Measurements from ENCODE around the gene IL1A.
"Not testable (repeated sequence)": the region's sequence is repeated elsewhere in the genome, so short reads cannot be mapped to it uniquely, and the experiment has no call there.

The IL1A gene, protein sequence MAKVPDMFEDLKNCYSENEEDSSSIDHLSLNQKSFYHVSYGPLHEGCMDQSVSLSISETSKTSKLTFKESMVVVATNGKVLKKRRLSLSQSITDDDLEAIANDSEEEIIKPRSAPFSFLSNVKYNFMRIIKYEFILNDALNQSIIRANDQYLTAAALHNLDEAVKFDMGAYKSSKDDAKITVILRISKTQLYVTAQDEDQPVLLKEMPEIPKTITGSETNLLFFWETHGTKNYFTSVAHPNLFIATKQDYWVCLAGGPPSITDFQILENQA

GRCh38 chr2:112784199-112785189 is at the start of gene IL1A:
Gene IL1A (minus strand): TSS chr2:112784493. CDS start chr2:112783770, 723 bp downstream.
- no peak for DNase-seq

DNA sequence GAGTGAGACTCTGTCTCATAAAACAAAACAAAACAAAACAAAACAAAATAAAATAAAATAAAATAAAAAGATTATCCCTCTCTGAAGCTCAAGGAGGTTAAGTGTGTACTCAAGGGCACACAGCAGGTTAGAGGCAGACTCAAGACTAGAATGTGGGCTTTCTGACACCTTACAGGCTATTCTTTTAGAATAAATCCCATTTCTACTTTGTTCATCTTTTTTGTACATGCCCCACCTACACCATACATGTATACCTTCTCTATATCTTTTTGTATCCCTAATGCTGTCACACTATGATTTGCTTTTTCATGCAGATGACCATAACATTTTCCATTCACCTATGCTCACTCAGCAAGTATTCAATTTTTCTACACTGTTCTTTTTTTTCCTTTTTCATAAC is 49.7 kb upstream of the IL1A start:
- no peak for DNase-seq

- DNase-seq = not testable (repeated sequence)
Observed at GRCh38 chr2:112833639-112833931, 49.3 kb upstream of the IL1A start.

GRCh38 chr2:112832841-112833638 is 48.7 kb upstream of the IL1A start:
- DNase-seq = no peak

DNA sequence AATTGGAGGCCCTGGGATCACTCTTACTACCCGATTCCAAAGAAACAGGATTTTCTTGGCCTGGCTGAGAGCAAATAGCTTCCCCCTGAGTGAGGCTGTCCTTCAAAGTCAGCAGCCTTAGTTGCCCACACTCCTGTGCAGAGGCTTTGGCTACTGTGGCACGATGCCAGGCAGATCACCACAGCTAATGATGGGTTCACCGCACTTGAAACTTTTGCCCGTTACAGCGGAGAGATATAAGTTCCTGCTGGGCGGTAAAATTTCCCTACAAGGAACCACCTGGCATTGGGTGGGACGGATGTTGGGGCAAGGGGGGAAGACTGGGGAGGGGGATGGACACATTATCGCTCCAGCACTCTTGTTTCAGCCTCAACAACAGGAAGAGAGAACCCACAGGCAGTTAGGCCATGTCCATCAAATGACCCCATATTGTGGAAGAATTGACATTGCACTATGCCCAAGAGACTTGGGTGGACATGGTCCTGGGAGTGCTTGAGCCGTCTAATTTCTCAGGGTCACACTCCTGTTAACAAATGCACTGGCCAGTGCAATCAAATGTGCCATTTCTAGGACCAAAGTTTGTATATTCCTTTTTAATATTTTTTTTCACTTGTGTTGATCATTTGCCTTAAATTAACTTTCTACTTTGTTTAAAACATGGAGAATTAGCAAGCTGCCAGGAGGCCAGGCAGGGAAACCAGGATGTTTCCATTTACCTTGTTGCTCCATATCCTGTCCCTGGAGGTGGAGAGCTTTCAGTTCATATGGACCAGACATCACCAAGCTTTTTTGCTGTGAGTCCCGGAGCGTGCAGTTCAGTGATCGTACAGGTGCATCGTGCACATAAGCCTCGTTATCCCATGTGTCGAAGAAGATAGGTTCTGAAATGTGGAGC is 47.9 kb upstream of the IL1A start:
- DNase-seq = no peak

- DNase-seq = no peak
Observed at GRCh38 chr2:112831513-112831845, 47.2 kb upstream of the IL1A start.

GRCh38 chr2:112830682-112831512 is 46.6 kb upstream of the IL1A start:
- DNase-seq = no peak

- DNase-seq = no peak
Observed at GRCh38 chr2:112829961-112830681, 45.8 kb upstream of the IL1A start.

DNA sequence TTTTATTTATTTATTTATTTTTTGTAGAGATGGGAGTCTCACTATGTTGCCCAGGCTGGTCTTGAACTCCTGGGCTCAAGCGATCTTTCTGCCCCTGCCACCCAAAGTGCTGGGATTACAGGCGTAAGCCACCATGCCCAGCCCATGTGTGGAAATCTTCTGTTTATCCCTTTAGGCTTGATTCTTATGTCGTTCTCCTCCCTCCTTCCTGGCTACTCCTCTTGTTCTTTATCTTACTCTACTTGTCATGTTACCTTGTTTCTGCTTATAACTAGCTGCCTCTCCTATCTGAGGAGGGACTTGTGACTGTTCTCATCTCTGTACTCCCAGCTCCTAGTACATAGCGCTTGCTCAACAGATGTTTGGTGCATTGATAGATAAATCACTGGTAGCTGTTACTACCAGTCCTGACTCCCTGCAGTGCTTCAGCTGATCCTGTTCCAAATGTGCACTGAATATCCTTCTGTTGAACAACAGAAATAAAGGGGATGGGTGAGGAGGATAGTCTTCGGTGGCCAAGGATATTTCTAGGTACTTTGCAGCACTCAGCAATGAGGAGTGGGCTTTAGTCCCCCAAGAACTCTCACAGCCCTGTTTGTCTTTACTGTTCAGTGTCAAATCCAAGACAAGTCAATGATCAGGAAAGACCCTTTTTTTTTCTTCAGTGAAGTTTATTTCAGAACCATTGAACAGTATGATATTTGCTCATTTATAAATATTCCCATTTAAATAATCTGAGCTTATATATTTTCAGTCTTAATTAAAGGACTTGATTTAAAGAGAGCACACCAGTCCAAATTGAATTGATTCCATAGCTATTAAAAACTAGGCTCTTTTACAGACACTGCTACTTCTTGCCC is 45.0 kb upstream of the IL1A start:
- DNase-seq = no peak

DNA sequence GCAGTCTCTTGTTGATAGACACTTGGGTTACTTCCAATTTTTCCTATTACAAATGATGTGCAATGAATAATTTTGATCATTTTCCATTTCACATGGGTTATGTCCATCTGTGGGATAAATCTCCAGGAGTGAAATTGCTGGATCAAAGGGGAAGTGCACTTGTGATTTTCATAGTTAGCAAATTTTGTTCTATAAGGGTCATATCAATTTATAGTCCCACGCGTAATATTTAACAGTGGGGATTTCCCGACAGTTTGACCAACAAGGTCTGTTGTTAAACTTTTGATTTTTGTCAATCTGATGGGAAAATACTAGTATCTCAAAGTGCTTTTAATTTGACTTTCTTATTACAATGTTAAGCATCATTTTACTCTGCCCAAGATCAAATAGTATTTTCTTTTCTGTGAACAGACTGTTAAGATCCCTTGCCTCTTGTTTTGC is 44.0 kb upstream of the IL1A start:
- DNase-seq = no peak

DNA sequence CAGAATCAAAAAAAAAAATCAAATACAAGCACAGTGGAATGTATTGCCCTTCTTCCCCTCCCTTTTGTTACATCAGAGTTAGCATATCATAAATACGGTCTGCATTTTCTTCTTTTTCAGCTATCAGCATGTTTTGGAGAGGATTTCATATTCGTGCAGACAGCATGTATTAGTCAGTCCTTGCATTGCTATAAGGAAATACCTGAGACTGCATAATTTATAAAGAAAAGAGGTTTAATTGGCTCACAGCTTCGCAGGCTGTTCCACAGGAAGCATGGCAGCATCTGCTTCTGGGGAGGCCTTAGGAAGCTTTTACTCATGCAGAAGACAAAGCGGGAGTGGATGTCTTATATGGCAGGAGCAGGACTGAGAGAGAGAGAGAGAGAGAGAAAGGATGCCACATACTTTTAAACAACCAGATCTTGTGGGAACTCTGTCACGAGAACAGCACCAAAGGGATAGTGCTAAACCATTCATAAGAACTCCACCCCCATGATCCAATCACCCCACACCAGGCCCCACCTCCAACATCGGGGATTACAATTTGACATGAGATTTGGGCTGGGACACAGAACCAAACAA is 43.4 kb upstream of the IL1A start:
- no peak for DNase-seq

DNA sequence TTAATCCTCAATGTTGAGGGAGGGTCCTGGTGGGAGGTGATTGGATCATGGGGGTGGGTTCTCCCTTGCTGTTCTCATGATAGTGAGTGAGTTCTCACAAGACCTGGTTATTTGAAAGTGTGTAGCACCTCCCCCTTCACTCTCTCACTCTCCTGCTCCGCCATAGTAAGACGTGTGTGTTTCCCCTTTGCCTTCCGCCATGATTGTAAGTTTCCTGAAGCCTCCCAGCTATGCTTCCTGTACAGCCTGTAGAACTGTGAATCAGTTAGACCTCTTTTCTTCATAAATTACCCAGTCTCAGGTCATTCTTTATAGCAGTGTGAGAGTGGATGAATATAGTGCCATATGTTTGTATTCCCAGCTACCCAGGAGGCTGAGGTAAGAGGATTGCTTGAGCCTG is 42.7 kb upstream of the IL1A start:
- DNase-seq = no peak

GRCh38 chr2:112825706-112826105 is 41.4 kb upstream of the IL1A start:
- DNase-seq = no peak

DNA sequence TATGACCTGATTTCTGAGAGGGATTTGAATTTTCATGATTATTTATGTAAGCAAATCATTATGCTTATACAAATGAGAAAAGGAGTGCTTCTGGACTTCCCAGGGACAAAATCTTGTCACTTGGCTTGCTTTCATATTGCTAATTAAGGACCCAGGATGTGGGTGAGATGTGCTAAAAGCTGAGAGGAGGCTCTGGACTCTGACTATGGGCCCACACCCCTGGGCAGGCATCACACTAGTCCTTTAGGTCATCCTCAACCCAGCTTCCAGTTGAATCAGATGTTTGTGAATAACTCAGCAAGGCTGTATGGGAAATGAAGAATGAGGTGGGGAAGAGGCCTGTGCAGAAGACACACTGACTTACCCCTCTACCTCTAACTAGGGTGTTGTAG is 40.4 kb upstream of the IL1A start:
- DNase-seq = no peak

- DNase-seq = no peak
Observed at GRCh38 chr2:112821682-112822081, 37.4 kb upstream of the IL1A start.

DNA sequence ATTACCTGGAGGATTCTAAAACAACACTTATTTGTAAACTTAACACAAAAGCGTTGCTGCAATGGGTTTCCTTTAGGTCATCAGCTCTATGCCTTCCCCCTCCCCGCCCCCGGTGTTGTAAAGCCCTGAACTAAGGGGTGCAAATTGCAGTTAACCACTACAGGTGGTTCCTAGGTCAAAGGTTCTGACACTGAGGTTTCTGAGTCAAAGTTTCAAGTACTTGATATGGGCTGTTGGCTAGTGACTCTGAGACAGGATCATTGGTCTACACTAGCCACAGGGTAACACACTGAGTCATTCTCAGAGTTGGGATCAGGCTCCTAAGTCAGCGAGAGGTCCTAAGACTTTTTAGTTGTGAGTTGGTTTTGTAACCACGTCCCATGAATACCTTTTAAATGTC is 36.8 kb upstream of the IL1A start:
- DNase-seq = no peak

DNA sequence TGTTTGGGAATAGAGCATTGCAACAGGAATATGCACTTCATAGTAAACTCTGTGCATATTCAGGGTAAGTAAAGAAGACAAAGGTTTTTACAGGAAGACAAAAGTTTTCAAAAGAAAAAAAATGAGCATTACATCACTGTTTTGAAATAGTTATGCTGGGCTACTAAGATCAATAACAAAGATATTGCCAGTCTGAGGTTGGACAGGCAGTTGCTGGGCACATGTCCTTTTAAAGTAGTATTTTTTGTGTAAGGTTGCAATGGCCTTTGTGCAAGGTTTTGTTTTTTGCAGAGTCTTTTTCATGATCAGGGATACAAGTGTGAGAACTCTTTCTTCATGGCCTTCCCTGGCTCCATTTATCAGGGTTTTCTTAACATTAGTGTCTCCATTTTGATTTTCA is 36.0 kb upstream of the IL1A start:
- no peak for DNase-seq

- no peak for DNase-seq
Observed at GRCh38 chr2:112819081-112819480, 34.8 kb upstream of the IL1A start.

- no peak for DNase-seq
Observed at GRCh38 chr2:112818094-112818902, 34.0 kb upstream of the IL1A start.

All from NCI-H1694 treated with DMSO at 0.1 percent for 48 hours (cell line).